Heart left ventricle (tissue), 16 donors: Measurements from ENCODE around the gene PXK. TPM values are rescaled to one million over a fixed set of nuclear protein-coding genes. Genes with fewer than 3 reads are reported as not detected.
A peak's percentile ranks its signal among the peaks of the same experiment; 100 is the strongest.

ENCODE experiments used
- ATAC-seq, 4 donors: fragments of 200-7000 bp; cut with Tn5 transposase; one replicate each; pipeline ENCODE4 v1.9.1; 2020 to 2022; ENCODE audit warnings: moderate library complexity in 4 of 4, mild to moderate bottlenecking in 3 of 4, moderate number of reproducible peaks in 1 of 4
- DNase-seq, 5 donors: peaks; one replicate each; pipeline ENCODE4 v3.0.0-alpha.2; 2020
- H3K27ac ChIP-seq, 12 donors: fragments of 200-600 bp; sonication (generic) in 4 of 12; one replicate each; pipeline versions ENCODE4 v1.5.0 to v1.8.0; 2016 to 2022; ENCODE audit warnings: mild to moderate bottlenecking in 2 of 12
- H3K27me3 ChIP-seq, 9 donors: fragments of 200-600 bp; sonication (generic) in 2 of 9; one replicate each; pipeline versions ENCODE4 v1.5.1 to v1.8.0; 2016 to 2022; ENCODE audit warnings: mild to moderate bottlenecking in 3 of 9
- H3K36me3 ChIP-seq, 9 donors: fragments of 200-600 bp; sonication (generic) in 2 of 9; one replicate each; pipeline versions ENCODE4 v1.5.0 to v1.8.0; 2018 to 2022; ENCODE audit warnings: mild to moderate bottlenecking in 2 of 9
- H3K4me1 ChIP-seq, 12 donors: fragments of 200-600 bp; sonication (generic) in 4 of 12; one replicate each; pipeline versions ENCODE4 v1.5.0 to v1.8.0; 2016 to 2022; ENCODE audit warnings: mild to moderate bottlenecking in 3 of 12
- H3K4me3 ChIP-seq, 12 donors: fragments of 200-600 bp; sonication (generic) in 4 of 12; one replicate each; pipeline versions ENCODE4 v1.5.0 to v1.8.0; 2017 to 2022; ENCODE audit warnings: mild to moderate bottlenecking in 9 of 12, moderate library complexity in 4 of 12
- H3K9me3 ChIP-seq, 12 donors: fragments of 200-600 bp; sonication (generic) in 4 of 12; one replicate each; pipeline versions ENCODE4 v1.5.0 to v1.8.0; 2016 to 2022; ENCODE audit warnings: mild to moderate bottlenecking in 1 of 12
- POLR2A ChIP-seq, 2 donors: fragments of 450-650 bp; IDR thresholded peaks; one replicate each; pipeline ENCODE4 v1.6.1; 2017; ENCODE audit warnings: antibody characterized with exemption in 2 of 2, mild to moderate bottlenecking in 2 of 2, moderate library complexity in 2 of 2
- WGBS, 4 donors: extraction: QIAGEN DNeasy Blood & Tissue Kit in 2 of 4; methylation state at CpG; one replicate each; pipeline versions ENCODE4 v1.1.5 to v1.1.7; 2013 to 2018; 5-methylcytosine and 5-hydroxymethylcytosine counted together
- intact Hi-C, 10 donors: fragments of 100-400 bp; cut with DNase I; formaldehyde crosslinking; loops; one replicate each; pipeline versions ENCODE4 v1.11.1 to v1.14.2; 2022
- polyA plus RNA-seq, 2 donors: library from polyadenylated mRNA; stranded (reverse); fragments of 200-250 nt; gene quantifications; one replicate each; pipeline ENCODE4 v1.2.3, GENCODE V29; 2013
- total RNA-seq, 9 donors: library from RNA; depleted of rRNA in 2 of 9; stranded (reverse); fragments of >200 nt in 2 of 9; fragmentation: NEBNext Ultra II Directional in 3 of 9; extraction: Animal tissue kit (Norgen Biotek cat#: 25700) in 3 of 9; gene quantifications; one replicate each; pipeline versions ENCODE4 v1.1.0 to v1.2.4, GENCODE V29; 2016 to 2023
- TF ChIP-seq, protein P1 (sequence below), 12 donors: fragments of 200-600 bp; sonication (generic) in 4 of 12; IDR thresholded peaks; one replicate each; pipeline versions ENCODE4 v1.5.0 to v1.8.0; 2018 to 2022; ENCODE audit warnings: antibody characterized with exemption in 12 of 12, mild to moderate bottlenecking in 5 of 12
- donor health status: ischemic (EF 13 %, LVEDD 7.1; RV severe dilation, severe dysfunction).
- donor health status: healthy with polysubstance abuse.
- donor health status: DM: no; HTN: yes; CAD: no.
- donor health status: DM: no; HTN: no; CAD: no.
- donor health status: ischemic (EF 25% LVEDD 6.9; RV normal size, moderate dysfunction).
- donor health status: ischemic (EF 25% LVEDD 5.7; RV mildly dilated, moderate dysfunction).
- donor health status: healthy.
- donor health status: DM: yes; HTN: yes; CAD: no.
- donor health status: ischemic (EF 35%, LVEDD 5.7; RV mildly dilated, moderate dysfunction).
- donor health status: nonischemic (EF 11% LVEDD 7.7; RV severe dilation, severe dysfunction).
- donor health status: DM: yes; HTN: yes; CAD: no.
- donor health status: PGD.
- donor health status: ischemic (EF 29% LVEDD 5.4; RV normal size, mild dysfunction).
- donor health status: nonischemic (EF 23%, LVEDD 6.1; RV moderate dilation, normal function).

Gene PXK
- total and polyA plus RNA-seq, 11 donors = 3.4 to 24.3 (median 12.7) TPM

DNA sequence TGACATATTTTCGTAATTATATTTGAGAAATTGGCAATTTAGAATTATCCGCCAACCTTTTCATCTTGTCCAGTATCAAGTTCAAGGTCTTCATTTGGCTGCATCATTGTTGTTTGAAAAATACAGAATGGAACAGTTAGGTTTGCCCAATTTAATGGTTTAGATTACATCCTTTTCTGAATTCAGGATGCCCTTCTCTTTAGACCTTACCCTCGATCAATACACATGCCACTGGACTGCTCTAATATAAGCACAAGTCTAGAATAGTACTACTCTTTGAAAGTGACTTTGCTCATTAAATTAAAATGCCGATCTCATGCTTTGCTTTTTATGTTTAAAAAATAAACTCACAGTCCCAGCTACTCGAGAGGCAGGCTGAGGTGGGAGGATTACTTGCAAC lies 44.5 kb downstream of the PXK start:
- no peaks in the 10 kb centered on the region for H3K9me3 ChIP-seq
- DNase-seq = no peak
- WGBS, 4 donors = 94 to 98% (median 95%) methylated on average over 5 of the region's 5 CpGs
- H3K4me3 ChIP-seq = no peak overlapping the region
- peaks cover 0 to 3% (median 0%) of the 10 kb centered on the region in 12 donors for H3K4me1 ChIP-seq
- no peak overlapping the region for H3K27ac ChIP-seq
- ATAC-seq = no peak
- no peak for TF ChIP-seq POLR2A (IDR thresholded peaks at IDR 0.05)
- TF ChIP-seq, protein P1, sequence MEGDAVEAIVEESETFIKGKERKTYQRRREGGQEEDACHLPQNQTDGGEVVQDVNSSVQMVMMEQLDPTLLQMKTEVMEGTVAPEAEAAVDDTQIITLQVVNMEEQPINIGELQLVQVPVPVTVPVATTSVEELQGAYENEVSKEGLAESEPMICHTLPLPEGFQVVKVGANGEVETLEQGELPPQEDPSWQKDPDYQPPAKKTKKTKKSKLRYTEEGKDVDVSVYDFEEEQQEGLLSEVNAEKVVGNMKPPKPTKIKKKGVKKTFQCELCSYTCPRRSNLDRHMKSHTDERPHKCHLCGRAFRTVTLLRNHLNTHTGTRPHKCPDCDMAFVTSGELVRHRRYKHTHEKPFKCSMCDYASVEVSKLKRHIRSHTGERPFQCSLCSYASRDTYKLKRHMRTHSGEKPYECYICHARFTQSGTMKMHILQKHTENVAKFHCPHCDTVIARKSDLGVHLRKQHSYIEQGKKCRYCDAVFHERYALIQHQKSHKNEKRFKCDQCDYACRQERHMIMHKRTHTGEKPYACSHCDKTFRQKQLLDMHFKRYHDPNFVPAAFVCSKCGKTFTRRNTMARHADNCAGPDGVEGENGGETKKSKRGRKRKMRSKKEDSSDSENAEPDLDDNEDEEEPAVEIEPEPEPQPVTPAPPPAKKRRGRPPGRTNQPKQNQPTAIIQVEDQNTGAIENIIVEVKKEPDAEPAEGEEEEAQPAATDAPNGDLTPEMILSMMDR (IDR thresholded peaks at IDR 0.05) = no peak
- peaks cover 0 to 6% (median 0%) of the 10 kb centered on the region in 9 donors for H3K36me3 ChIP-seq
- H3K27me3 ChIP-seq = no peaks in the 10 kb centered on the region
- intact Hi-C loops = no loop called here

DNA sequence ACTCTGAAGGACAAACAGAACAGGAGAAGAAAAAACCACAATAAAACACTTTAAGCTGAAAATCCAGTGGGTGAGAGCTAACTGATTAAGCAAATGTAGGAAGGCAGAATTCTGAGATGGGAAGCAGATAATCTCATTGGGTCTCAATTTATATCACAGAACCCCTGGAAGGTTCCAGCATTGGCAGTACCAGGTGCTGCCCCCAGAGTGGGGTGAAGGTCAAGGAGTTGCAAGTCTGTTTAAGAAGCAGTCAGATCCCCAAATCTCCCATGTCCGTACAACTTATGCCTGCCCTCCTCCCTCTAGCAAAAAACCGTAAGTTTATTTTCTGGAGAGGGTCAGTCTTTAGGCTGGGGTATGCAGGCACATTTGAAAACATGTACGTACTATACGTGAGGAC lies 45.1 kb downstream of the PXK start:
- peaks cover 0 to 9% (median 3%) of the 10 kb centered on the region in 9 donors for H3K36me3 ChIP-seq
- WGBS, 4 donors = 62 to 86% (median 75%) methylated on average over 4 of the region's 4 CpGs
- H3K27ac ChIP-seq = no peak overlapping the region
- TF ChIP-seq POLR2A (IDR thresholded peaks at IDR 0.05) = no peak
- TF ChIP-seq, protein P1 (IDR thresholded peaks at IDR 0.05) = no peak
- H3K9me3 ChIP-seq = no peaks in the 10 kb centered on the region
- DNase-seq (no peak), ATAC-seq (no peak)
- H3K4me1 ChIP-seq = peaks cover 0 to 3% (median 0%) of the 10 kb centered on the region in 12 donors
- no peak overlapping the region for H3K4me3 ChIP-seq
- no peaks in the 10 kb centered on the region for H3K27me3 ChIP-seq
- intact Hi-C loops = no loop called here

DNA sequence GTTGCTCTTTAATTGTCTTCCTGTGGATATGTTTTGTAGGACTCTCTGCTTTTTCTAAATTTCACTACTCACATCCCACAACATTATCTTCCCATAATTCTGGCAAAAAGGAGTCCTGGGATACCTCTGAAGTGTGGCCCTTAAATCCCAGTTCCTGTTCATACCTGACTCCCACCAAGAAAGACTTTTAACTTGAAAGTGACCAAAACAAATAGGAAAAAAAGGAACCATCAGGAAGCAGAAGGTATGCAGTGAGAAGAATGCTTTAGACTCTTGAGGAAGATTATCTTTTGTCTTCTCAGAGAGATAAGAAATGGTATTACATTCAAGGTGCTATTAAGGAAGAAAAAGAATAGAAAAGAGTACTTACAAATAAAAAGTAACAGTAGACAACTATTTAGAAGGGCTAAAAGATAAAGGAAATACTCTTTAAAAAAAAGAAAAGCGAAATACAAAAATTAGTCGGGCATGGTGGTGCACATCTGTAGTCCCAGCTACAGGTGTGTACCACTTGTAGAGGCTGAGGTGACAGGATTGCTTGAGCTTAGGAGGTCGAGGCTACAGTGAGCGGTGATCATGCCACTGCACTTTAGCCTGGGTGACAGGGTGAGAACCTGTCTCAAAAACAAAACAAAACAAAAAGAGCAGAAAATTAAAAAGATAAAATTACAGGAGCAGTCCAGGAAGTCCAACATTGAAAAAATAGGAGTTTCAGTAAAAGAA lies 46.8 kb downstream of the PXK start:
- WGBS, 4 donors = 82 to 91% (median 90%) methylated on average over 4 of the region's 4 CpGs
- Histone ChIP-seq H3K27me3 (no peaks in the 10 kb centered on the region), H3K36me3 (peaks cover 0 to 25% (median 11%) of the 10 kb centered on the region in 9 donors), H3K4me1 (peaks cover 0 to 15% (median 0%) of the 10 kb centered on the region in 12 donors), H3K9me3 (no peaks in the 10 kb centered on the region), H3K27ac (no peak overlapping the region), H3K4me3 (no peak overlapping the region)
- TF ChIP-seq, protein P1 (IDR thresholded peaks at IDR 0.05) = no peak
- no peak for TF ChIP-seq POLR2A (IDR thresholded peaks at IDR 0.05)
- intact Hi-C loops = no loop called here
- no peak for DNase-seq
- ATAC-seq = no peak

DNA sequence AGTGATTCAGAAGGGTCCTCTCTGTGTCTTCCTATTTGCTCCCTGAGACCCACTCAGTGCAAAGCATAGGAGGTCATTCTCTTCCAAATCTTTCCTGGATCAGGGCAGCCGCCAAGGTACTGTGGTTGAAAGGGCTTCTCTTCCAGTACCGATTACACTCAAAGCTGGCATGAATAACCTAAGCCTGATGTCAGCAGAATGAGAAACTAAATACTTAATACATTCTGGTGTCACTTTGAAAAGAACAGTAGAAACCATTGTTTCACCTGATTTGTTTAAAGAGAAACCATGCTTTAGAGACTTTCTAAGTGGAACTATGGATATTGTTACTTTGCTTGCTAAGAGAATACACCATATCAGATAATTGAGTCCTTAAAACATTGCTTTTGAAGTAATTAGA lies 50.8 kb downstream of the PXK start:
- no peaks in the 10 kb centered on the region for H3K9me3 ChIP-seq
- peaks cover 0 to 34% (median 13%) of the 10 kb centered on the region in 9 donors for H3K36me3 ChIP-seq
- H3K27ac ChIP-seq = peak overlapping the region in 1 of 12 donors; percentile 4
- intact Hi-C loops = no loop called here
- peaks cover 0 to 42% (median 20%) of the 10 kb centered on the region in 12 donors for H3K4me1 ChIP-seq
- H3K4me3 ChIP-seq = no peak overlapping the region
- no peak for DNase-seq
- no peak for TF ChIP-seq POLR2A (IDR thresholded peaks at IDR 0.05)
- TF ChIP-seq, protein P1 (IDR thresholded peaks at IDR 0.05) = no peak
- no peak for ATAC-seq
- H3K27me3 ChIP-seq = no peaks in the 10 kb centered on the region
- 81 to 92% (median 87%) methylated on average over 2 of the region's 2 CpGs for WGBS, 4 donors
